ENCODE measurements around the gene ANKS1B.

ANKS1B gene

DNA sequence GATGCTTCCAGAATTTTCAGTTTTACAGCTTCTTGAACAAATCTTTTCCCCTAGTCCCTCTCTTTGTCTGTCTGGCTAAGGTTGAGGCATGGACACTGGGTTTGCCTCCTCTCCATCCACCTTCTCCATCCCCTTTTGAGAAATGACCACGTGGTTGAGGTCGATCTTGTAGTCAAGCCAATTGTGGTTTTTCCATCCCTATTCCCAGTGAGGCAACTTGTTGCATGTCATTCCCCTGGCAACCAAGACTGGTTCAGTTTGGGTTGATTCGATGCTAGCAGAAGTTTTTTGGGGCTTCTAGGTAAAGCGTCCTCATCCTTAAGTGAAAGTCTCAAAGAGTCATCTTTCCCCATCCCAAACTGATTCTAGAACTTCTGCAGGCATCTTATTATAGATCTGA lies 1038.9 kb downstream of the ANKS1B start:
- no peak for DNase-seq (ENCODE audit: low spot score)

DNA sequence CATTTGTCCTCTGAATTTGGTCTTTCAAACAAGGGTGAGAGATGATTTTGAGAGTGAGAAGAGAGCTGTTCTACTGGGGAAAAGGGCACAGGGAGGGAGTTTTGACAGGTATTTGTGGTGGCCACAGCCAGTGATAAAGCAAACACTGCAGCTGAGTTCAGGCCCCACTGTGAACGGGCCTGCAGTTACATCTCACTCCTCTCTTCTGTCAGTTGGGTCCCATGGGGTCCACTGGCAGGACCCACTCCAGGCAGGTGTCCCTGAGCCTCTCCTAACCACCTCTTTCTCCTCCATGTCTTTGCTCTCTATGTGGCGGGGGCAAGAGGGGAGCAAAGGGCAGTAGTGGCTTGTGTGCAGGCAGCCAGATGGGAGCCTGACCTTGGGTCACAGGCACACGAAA lies 1044.8 kb downstream of the ANKS1B start:
- DNase-seq (ENCODE audit: low spot score) = no peak

DNA sequence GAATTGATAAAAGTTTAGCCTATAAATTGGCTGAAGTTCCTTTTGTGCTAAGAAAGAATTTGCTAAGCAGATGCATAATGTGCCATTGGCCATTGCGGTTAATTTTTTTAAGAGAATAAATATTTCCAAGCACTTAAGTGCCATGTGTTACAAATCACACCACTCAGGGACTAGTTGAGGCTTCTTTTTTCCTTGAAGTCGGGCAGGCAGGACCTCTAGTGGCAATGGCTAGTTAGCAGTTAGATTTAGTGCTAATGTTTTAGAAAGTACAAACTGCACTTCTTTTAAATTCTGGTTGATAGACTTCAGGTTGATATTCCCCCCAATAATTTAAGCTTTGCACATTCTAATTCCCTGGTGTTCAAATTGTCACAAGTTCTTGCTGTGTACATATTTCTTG lies 1045.4 kb downstream of the ANKS1B start:
- peak; percentile 39 for DNase-seq (ENCODE audit: low spot score)

DNA sequence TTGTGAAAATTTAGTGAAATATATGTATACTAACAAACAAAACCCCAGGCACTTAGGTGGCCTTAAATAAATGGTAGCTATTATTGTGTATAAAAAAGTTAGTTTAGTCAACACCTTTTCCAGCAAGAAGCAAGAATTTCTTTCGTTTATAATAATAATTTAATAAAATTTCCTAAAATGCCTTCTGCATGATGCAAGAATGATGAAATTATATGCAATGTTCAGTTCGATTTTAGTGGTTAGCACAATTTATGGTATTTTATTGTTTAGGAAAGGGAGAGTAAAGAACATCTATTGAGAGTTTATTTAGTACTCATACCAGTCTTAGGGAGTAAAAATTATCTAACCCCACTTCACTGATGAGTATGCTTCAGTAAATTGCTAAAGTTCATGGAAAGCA lies 1048.9 kb downstream of the ANKS1B start:
- DNase-seq (ENCODE audit: low spot score) = no peak

DNA sequence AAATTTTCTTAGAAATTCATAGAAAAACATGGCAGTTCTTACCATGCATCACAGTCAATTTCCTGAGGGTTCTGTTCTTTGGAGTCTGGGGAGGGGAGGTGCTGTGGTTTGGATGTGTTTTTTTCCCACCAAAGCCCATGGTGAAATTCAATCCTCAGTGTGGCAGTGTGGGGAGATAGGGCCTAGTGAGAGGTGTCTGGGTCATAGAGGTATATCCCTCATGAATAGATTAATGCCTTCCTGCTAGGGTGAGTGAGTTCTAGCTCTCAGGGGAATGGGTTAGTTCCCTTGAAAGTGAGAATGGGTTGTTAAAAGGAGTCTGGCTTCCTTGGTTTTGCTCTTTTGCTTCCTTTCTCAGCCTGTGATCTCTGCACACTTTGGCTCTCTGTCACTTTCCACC lies 1061.9 kb downstream of the ANKS1B start:
- DNase-seq (ENCODE audit: low spot score) = no peak

DNA sequence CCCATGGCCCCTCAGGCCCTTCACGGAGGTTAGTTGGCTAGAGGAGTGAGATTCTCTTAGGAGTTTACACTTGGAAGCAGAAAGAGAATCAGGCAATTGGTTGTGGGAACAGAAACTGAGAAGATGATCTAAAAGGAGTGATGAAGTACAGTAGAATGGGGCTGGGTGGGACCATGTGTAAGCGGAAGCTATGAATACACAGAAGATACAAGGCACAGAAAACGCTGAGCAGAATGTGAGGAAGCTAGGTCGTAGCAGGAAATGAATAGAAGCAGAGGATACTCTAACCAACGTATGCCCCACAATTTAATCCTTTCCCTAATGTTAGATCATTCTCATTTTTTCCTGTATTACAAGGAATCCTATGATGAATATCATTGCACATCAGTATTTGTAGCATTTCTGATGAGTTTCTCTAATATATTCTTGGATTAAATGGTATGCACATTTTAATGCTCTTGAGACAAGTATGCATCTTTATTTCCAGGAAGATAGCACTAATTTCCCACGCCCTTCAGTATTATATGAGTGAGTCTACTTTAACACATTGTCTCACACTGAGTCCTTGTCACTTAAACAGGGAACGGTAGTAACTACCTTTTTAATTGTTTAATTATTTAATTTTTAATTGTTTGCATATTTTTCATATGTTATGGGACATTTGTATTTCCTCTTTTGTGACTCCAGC lies 1066.4 kb downstream of the ANKS1B start:
- no peak for DNase-seq (ENCODE audit: low spot score)

DNA sequence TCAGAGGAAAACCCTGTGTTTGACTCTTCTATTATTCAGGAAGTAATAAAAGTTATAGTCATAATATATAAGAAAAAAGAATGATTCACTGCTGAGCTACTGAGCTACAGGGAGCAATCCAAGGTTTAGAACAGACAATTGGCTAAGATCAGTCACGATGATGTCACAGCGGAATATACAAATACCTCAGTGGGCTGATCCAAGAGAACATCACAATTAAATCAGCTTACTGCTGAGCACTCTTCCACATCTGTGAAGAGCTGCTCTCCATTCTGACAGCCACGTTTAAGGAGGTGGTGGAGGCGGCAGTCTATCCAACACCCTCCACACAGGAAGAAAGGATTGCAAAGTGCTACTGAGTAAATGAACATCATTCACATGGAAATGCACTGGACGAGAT lies 1068.6 kb downstream of the ANKS1B start:
- peak; percentile 68 for DNase-seq (ENCODE audit: low spot score)

DNA sequence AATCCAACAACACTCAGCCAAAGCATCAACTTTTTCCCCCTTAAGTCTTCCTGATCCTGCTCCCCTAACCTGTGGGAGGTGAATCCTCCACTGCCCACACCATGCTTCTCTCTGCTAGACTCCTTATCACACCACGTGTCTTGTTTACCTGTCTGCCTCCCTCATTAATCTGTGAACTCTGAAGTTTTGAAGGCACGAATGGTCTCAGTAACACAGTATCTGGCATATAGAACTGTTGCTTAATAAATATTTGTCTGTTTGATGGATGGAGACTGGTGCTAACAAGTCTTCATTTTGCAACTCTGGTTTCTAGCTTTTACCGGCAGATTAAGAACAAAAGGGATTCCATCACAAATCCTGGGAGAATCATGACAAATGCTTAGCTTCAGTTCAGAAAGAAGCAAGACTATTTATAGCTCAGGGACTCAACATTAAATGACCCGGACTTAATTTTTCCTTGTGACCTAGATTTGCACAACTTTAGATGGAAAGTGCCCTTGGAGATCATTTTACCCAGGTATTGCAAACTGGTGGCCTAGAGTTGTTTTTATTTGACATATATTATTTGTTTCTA lies 1072.2 kb downstream of the ANKS1B start:
- no peak for DNase-seq (ENCODE audit: low spot score)

DNA sequence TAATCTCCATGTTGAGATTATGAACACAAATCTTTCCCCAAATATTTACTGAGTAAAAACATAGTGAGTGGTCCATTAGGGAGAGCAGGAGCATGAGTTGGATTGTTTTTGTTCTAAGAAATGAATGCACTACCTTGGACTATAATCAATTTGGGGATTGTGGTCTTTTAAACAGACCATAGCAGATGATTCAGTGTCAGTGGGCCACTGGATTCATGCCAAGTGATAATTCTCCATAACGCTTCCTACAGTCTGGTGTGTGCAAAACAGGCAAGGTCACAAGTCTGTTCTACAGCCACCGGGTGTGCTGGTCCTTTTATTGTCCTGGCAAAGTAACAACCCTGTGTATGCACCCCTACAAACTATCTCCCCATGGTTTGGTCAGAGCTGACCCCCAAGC lies 1073.3 kb downstream of the ANKS1B start:
- DNase-seq (ENCODE audit: low spot score) = no peak

DNA sequence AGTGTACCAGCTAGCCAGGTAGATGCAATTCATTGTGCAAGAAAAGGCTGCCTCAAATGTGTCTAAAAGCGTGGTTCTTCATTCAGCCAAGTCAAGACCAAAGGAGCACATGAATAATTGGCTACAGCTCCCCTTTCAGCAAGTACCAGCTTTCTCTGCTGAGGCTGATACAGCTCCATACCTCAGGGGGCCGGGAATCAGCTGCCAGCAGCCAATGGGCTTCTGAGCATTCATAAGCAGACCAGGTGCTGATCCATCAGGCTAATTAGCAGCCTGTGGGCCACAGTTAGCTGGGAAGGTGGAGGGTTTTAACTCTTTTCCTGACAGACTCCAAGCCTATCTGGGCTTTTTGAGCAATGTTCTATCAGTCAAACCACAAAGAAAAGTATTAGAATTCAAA lies 1075.0 kb downstream of the ANKS1B start:
- no peak for DNase-seq (ENCODE audit: low spot score)

DNA sequence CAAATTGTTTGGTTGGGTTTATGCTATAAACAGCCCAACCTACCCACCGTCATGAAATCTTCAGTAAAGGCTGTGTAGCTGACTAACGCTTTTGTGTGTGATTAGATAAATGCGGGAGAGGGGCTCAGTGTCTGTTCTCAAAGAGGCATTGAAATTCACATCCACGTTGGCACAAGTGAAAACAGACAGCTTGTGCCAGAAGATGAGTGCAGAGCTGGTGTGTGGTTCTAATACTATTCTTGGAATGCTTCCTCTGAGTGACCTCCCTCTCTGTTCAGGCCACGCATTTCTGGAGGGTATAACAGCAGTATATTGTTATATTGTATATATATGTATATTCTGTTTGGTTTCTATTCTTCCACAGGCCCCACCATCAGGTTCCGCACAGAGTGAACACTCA lies 1075.9 kb downstream of the ANKS1B start:
- DNase-seq (ENCODE audit: low spot score) = no peak

DNA sequence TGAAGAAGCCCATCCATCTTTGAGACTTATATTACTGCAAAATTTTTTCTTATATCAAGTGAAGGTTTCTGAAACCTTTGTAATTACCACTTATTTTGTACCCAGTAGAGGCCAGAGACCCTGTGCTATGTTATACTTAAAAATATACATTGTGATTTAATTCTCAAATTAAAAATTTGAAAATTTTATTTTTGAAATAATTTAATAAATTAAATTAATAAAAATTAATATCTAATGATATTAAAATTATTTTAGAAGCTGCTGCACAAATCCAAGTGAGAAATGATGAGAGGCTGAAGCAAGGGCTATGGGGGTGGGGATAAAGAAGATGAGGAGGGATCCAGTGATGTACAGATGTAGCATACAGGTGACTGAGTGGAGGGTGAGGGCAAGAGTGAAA lies 1080.9 kb downstream of the ANKS1B start:
- no peak for DNase-seq (ENCODE audit: low spot score)

DNA sequence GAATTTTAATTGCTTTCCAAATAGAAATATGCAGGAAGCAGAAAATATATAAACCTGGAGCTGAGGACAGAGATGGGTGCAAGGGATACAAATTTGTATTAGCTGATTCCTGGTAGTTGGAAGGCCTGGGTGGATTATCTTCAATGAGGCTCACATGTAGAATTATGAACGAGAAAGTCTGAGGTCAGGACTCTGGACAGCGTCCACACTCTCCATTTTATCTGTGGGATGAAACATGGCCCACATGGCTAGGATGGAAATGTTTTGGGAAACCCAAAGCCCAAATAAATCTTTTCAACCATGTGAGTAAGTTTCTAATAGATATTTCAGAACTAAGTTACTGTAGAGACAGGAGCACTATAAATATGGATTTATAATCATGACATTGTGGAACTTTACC lies 1083.5 kb downstream of the ANKS1B start:
- DNase-seq (ENCODE audit: low spot score) = no peak

DNA sequence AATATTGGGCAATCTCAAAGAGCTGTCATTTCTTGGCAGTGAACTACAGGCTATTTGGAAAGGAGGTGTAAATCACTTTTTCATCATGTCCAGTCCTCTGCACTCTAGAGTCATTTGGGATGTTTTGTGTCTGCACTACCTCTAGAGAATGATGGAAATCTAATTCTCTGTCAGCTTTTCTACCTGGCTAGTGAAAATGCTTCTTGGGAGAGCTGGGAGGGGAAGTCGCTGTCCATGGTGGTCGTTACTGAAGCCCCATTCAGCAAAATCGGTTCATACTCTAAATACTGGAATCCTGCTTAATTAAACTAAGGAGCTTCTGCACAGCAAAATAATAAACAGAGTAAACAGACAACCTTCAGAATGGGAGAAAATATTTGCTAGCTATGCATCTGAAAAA lies 1087.8 kb downstream of the ANKS1B start:
- DNase-seq (ENCODE audit: low spot score) = no peak

DNA sequence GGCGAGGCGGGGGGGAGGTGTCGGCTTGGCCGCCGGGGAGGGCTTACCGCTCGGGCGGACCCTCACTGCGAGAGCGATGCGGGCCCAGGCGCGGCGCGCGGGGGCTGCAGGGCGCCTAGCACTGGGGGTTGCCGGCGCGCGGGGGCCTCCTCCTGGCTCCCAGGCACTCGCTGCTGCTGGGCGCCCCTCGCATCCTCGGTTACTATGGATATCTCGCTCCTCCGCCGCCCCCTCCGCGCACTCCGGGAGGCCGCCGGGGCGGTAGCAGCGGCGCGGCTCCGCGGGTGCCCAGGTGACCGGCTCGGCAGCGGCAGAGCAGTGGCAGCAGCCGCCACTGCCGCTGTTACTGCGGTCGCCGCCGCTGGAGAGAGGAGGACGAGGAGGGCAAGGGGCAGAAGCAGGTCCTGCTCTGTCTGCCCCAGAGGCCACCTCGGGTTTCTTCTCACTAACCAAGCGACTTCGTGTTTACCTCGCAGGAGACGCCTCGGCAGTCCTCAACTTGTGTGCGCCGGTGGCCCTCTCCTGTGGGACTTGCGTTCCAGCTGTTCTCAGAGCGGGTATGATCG lies 1089.6 kb downstream of the ANKS1B start:
- peak; percentile 64 for DNase-seq (ENCODE audit: low spot score)

DNA sequence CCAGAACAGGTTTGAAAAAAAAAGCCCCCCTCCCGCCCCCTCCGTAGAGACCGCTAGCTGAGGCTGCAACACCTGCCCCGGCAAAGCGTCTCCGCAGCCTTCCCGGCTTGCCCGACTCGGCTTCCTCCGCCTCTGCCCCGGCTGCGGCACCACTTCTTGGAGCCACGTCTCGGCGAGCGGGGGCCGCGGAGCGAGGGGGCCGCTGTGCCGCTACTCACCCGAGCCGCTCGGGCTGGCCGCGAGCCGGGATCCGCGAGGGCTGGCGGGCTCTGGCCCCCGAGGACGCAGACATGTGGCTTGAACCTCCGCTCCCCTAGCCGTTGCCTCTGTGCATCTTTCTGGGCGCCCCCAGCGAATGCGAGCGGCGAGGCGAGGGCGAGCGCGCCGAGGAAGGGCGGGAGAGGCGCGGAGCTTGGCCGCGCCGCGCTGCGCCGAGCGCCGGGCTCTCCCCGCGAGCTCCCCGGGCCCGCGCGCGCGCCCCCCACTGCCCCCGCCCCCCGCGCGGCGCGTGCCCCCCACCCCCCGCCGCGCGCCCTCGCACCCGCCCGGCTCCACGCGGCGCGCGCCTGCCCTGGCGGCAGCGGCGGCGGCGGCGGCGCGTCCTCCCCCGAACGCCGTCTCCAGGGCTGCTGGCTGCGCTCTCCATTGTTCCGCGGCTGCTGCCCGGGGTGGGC lies 1090.2 kb downstream of the ANKS1B start:
- peak; percentile 80 for DNase-seq (ENCODE audit: low spot score)

DNA sequence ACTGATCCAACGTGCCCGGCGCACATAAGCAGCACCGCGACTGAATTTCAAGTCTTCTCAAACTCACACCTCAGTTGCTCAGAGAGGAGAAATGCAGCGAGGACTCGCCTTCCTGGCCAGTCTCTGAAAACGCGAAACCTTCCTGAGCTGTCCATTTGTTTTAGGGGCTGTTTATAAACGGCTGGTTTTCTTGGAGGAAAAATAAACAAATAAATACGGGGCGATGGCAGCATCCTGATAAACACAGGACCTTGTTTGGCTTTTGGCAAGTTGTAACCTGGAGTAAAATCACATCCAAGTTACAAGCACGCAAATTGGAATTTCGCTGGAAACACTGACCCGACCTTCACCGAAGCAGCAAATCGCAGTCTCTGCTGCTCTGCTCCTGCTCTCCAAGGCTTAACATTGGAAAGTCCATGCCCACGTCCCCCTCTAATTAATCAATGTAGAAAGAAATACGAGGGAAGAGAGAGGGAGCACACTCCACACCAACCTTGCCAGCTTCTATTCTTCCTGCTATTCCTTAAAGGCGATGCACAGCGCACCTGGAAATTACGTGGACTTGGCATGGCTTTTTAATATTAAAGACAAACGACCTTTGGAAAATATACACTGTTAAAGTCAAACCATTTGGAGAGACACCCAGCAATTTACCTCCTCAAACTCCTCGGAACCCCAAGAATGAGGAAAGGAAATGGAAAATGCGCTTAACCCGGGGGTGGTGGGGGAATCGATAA lies 1090.9 kb downstream of the ANKS1B start:
- no peak for DNase-seq (ENCODE audit: low spot score)

DNA sequence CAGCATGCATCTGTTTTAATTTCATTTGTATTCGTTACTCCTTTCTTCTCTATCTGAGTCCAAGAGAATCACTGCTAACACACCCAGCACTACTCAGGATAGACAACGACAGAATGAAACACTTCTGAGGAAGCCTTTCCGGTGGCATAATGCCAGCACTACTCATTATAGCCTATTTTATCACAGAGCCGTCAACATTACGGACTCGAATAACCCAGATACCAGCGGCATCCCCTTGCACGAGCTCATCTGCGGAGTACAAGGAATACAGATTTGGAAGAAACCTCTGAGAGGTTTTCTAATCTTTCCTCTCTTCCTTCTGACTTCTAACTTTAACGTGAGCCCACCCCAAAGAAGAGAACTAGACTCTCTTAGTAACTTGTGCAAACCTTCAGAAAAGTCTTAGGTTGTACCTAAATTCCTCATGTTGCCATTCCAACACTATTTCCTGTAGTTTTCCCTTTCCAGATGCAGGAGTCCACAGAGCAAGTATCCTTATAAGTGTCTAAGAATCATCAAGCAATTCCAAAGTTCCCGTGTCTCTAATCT lies 1091.5 kb downstream of the ANKS1B start:
- DNase-seq (ENCODE audit: low spot score) = no peak

DNA sequence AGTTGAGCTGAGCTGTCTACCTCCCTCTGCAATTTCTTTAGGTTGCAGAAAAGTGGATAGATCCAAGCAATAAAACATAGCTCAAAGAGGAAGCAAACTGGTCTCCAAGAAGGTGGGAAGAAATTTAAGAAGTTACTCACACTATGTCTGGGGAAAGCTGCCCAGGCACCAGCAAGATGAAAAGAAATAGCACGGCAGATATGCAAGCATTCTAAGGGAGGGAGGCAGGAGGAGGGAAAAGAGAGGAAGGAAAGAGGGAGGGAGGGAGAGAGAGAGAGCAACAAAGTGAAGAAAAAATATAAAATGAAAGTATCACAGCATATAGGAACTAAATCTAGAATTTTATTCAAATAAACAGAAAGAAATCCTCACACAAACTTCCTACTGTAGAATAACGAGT lies 1099.0 kb downstream of the ANKS1B start:
- DNase-seq (ENCODE audit: low spot score) = no peak

DNA sequence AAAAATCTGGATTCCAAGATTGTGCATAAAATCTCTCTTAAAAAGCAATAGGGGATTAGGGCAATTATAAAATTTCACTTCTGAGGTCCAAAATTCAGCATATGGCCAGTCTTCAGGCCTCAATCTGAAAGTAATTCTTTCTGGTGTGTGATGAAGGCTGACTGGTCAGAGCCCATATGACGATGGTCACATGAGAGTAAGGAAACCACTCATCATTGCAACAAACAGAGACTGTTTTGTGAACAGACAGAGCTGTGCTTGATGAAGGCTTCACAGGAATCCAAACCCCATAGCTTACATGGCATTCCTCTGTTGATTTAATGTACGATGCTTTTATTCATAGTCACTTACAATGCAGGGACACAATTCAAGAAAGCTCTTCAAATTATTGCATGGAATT lies 1101.5 kb downstream of the ANKS1B start:
- peak; percentile 93 for DNase-seq (ENCODE audit: low spot score)

DNA sequence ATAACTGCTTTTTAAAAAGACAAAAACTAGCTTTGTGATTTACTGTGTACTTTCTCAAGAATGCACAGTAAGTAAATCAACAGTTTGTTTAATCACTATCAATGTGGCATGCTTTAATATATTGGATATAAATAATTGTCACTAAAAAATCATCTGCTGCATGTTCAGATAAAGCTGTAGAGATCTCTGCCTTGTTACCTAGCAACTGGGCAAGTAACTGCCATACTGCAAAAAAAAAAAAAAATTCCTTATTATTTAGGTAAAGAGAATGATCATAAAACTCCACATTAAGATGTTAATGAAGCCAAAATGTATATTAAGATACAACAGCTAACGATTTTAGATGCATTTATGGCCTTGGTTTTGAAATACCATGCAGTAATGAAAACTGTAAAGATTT lies 1102.2 kb downstream of the ANKS1B start:
- DNase-seq (ENCODE audit: low spot score) = no peak

DNA sequence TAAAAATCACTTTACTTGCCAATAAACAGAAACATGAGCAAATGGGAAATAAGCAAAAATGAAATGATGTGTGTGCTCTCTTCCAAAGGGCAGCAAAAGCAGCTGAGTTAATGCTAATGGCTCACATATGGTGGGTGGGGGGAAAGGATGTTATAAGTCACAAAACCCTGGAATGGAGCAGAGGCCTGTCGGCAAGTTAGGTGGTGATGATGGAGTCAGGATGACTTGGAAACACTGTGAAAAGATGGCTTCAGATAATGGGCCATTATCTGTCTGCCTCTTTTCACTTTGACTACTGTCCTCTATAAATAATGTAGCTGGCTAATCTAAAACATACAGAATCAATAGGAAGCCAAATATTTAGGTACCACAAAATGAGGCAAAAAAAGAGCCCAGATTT lies 1111.0 kb downstream of the ANKS1B start:
- no peak for DNase-seq (ENCODE audit: low spot score)

Data from putamen (tissue), 1 donor.